Breast epithelium (tissue), 3 donors: ENCODE results near the gene PRIM1.
"Not testable (repeated sequence)": the region's sequence is repeated elsewhere in the genome, so short reads cannot be mapped to it uniquely, and the experiment has no call there.

Experiments used
- POLR2A ChIP-seq: fragments of 450-650 bp; IDR thresholded peaks from one replicate; pipeline ENCODE4 v1.6.1; 2016; ENCODE audit warnings: antibody characterized with exemption, mild to moderate bottlenecking, moderate library complexity
- POLR2AphosphoS5 ChIP-seq, 3 donors: sonication (generic); formaldehyde crosslinking; IDR thresholded peaks; one replicate each; pipeline ENCODE4 v1.6.1; 2017; ENCODE audit warnings: antibody characterized with exemption in 3 of 3
- TF ChIP-seq, protein P1 (sequence below), 3 donors: fragments of 450-650 bp; IDR thresholded peaks; one replicate each; pipeline ENCODE4 v1.5.1; 2016 to 2017; ENCODE audit warnings: antibody characterized with exemption in 3 of 3, mild to moderate bottlenecking in 3 of 3, moderate library complexity in 3 of 3

DNA sequence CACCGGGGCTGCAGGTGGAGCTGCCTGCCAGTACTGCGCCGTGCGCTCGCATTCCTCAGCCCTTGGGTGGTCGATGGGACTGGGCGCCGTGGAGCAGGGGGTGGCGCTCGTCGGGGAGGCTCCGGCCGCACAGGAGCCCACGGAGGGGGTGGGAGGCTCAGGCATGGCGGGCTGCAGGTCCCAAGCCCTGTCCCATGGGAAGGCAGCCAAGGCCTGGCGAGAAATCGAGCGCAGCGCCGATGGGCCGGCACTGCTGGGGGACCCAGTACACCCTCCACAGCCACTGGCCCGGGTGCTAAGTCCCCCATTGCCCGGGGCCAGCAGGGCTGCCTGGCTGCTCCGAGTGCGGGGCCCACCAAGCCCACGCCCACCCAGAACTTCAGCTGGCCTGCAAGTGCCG is 43.7 kb upstream of the PRIM1 start:
- TF ChIP-seq, protein P1, sequence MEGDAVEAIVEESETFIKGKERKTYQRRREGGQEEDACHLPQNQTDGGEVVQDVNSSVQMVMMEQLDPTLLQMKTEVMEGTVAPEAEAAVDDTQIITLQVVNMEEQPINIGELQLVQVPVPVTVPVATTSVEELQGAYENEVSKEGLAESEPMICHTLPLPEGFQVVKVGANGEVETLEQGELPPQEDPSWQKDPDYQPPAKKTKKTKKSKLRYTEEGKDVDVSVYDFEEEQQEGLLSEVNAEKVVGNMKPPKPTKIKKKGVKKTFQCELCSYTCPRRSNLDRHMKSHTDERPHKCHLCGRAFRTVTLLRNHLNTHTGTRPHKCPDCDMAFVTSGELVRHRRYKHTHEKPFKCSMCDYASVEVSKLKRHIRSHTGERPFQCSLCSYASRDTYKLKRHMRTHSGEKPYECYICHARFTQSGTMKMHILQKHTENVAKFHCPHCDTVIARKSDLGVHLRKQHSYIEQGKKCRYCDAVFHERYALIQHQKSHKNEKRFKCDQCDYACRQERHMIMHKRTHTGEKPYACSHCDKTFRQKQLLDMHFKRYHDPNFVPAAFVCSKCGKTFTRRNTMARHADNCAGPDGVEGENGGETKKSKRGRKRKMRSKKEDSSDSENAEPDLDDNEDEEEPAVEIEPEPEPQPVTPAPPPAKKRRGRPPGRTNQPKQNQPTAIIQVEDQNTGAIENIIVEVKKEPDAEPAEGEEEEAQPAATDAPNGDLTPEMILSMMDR (IDR thresholded peaks at IDR 0.05), result not testable (repeated sequence)
- TF ChIP-seq POLR2AphosphoS5 (IDR thresholded peaks at IDR 0.05); POLR2A: not testable (repeated sequence)
